Measurements from ENCODE around the gene HK1. TPM values are rescaled to one million over a fixed set of nuclear protein-coding genes. Genes with fewer than 3 reads are reported as not detected.
"Not testable (repeated sequence)": the region's sequence is repeated elsewhere in the genome, so short reads cannot be mapped to it uniquely, and the experiment has no call there.

The HK1 gene
- total RNA-seq, 1 experiment from 2014 or later, result 140 TPM

DNA sequence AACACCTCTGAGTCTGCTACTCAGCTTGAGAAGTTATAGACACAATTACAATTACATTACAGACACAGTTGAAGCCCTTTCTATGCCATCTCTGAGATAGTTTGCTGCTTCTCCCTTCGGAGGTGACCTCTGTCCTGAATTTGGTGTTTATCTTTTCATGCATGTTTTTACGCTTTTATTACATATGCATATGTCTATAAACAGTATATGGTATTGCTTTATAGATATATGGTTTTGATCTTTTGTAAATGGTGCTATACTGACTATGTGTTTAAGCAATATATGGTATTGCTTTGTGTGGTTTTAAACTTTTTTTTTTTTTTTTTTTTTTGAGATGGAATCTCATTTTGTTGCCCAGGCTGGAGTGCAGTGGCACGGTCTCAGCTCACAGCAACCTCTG is 48.4 kb downstream of the HK1 start:
- DNase-seq, result no peak
- Histone ChIP-seq H3K4me2 (peak overlapping the region; percentile 67), H3K27me3 (ENCODE audit: insufficient read depth, low read depth) (no peaks in the 10 kb centered on the region), H3K4me1 (replicated peaks; ENCODE audit: insufficient read depth) (peaks cover 49% of the 10 kb centered on the region), H3K36me3 (ENCODE audit: low read depth) (peaks cover 15% of the 10 kb centered on the region; the same call in 1 of the 2 replicates), H3K79me2 (ENCODE audit: low read depth) (peaks cover 100% of the 10 kb centered on the region), H3K9me2 (ENCODE audit: insufficient read depth) (no peaks in the 10 kb centered on the region), H3K27ac (peak overlapping the region; percentile 65), H3K4me3 (0 out of 2 replicates have a peak overlapping the region, but pooled peaks have one; percentile 7), H3K9me3 (ENCODE audit: insufficient read depth, low read depth) (no peaks in the 10 kb centered on the region), H4K20me1 (ENCODE audit: insufficient read depth) (peaks cover 4% of the 10 kb centered on the region), H3F3A (ENCODE audit: insufficient read depth, low read depth) (peaks cover 37% of the 10 kb centered on the region), H2AFZ (no peak overlapping the region)
- intact Hi-C loops (cut with micrococcal nuclease; ENCODE audit: unreplicated experiment), result no loop called here
- CTCF ChIA-PET, result no interaction called here
- POLR2A ChIA-PET (ENCODE audit: unreplicated experiment), result interaction anchor here (0.6 kb wide), 1 partner anchor 66 kb away, joined by 3 read pairs; no protein-coding TSS in a partner anchor
- TF ChIP-seq EZH2 (IDR thresholded peaks at IDR 0.05; ENCODE audit: low read depth) (no peak), CTCF (conservative IDR thresholded peaks at IDR 0.05) (no peak)
- BruUV-seq (replicated peaks), result no TSS peak

DNA sequence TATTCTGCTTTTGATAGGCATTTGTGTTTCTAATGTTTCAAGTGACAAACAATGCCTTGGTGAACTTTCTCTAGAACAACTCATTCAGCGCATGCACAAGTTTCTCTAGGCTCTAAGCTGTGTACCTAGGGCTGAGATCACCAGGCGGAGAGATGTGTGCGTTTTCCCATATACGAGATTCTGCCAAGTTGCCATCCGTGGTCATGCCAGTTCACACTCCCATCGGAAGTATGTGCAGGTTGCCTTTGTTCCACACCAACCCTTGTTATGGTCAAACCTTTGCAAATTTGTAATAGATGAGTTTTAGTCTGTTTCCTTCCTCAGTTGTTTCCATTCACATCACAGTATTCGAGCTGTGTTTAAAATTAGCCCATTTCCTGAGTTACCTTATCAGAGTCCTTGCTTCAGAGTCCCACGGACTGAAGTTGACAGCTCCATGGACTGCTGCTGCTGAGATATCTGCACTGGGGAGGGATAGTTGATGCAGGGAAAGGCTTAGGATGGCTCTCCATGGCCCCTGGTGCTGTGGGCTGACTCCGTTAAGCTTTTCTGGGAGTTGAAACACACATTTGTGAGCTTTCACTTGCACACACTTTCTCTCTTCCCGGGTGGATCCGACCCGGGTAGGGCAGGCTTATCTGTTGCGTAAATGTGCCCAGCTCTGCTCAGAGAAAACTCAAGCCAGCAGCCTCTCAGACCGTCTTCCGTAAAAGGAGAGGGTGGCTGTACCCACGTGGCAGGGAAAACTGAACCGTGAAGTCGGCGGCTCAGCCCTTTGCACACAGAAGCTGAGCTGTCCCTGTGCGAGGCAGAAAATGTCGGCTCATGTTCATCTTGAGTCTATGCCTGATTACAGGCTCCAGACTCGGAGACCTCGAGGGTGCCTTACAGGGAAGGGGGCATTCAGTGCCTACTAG is 49.4 kb downstream of the HK1 start:
- no TSS peak for BruUV-seq (replicated peaks)
- H4K20me1 ChIP-seq (ENCODE audit: insufficient read depth), result peaks cover 4% of the 10 kb centered on the region
- peaks cover 17% of the 10 kb centered on the region; the same call in 1 of the 2 replicates for H3K36me3 ChIP-seq (ENCODE audit: low read depth)
- TF ChIP-seq EZH2 (IDR thresholded peaks at IDR 0.05; ENCODE audit: low read depth), result no peak
- DNase-seq, result peak in 1 of 2 experiments; percentile 56
- no peak overlapping the region for H3K4me2 ChIP-seq
- peaks cover 52% of the 10 kb centered on the region for H3K4me1 ChIP-seq (replicated peaks; ENCODE audit: insufficient read depth)
- H3K9me2 ChIP-seq (ENCODE audit: insufficient read depth), result no peaks in the 10 kb centered on the region
- POLR2A ChIA-PET (ENCODE audit: unreplicated experiment), result interaction anchor here (0.6 kb wide), 1 partner anchor 1489 kb away, joined by 4 read pairs; no protein-coding TSS in a partner anchor
- intact Hi-C loops (cut with micrococcal nuclease; ENCODE audit: unreplicated experiment), result loop anchor here (1.0 kb wide), 1 partner anchor 8 kb away; no protein-coding TSS in a partner anchor
- no peaks in the 10 kb centered on the region for H3K9me3 ChIP-seq (ENCODE audit: insufficient read depth, low read depth)
- H3K27me3 ChIP-seq (ENCODE audit: insufficient read depth, low read depth), result no peaks in the 10 kb centered on the region
- H2AFZ ChIP-seq, result no peak overlapping the region
- CTCF ChIA-PET, result no interaction called here
- H3F3A ChIP-seq (ENCODE audit: insufficient read depth, low read depth), result peaks cover 47% of the 10 kb centered on the region
- H3K4me3 ChIP-seq, result no peak overlapping the region
- no peak overlapping the region for H3K27ac ChIP-seq
- peaks cover 100% of the 10 kb centered on the region for H3K79me2 ChIP-seq (ENCODE audit: low read depth)

DNA sequence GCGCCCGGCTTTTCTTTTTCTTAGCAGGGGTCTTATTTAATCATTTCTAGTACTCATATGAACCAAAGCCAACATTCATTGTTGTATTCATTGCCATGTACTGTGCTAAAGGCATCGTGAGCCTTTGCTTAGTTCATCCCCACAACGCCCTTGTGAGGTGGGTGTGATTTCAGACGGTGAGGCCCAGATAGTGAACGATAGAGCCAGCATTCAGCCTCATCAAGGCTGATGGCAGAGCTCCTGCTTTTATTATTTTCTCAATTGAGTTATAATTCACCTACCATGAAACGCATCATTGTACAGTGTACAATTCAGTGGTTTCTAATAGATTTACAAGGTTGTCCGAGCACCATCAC is 50.1 kb downstream of the HK1 start:
- Histone ChIP-seq H3K36me3 (ENCODE audit: low read depth) (peaks cover 17% of the 10 kb centered on the region; the same call in 1 of the 2 replicates), H2AFZ (no peak overlapping the region), H4K20me1 (ENCODE audit: insufficient read depth) (peaks cover 3% of the 10 kb centered on the region; the same call in 1 of the 2 replicates), H3K9me2 (ENCODE audit: insufficient read depth) (no peaks in the 10 kb centered on the region), H3K27ac (no peak overlapping the region), H3F3A (ENCODE audit: insufficient read depth, low read depth) (peaks cover 52% of the 10 kb centered on the region), H3K79me2 (ENCODE audit: low read depth) (peaks cover 96% of the 10 kb centered on the region), H3K4me2 (no peak overlapping the region), H3K27me3 (ENCODE audit: insufficient read depth, low read depth) (no peaks in the 10 kb centered on the region), H3K9me3 (ENCODE audit: insufficient read depth, low read depth) (no peaks in the 10 kb centered on the region), H3K4me3 (no peak overlapping the region), H3K4me1 (replicated peaks; ENCODE audit: insufficient read depth) (peaks cover 58% of the 10 kb centered on the region)
- TF ChIP-seq CTCF (conservative IDR thresholded peaks at IDR 0.05) (no peak), EZH2 (IDR thresholded peaks at IDR 0.05; ENCODE audit: low read depth) (no peak)
- CTCF ChIA-PET, result no interaction called here
- POLR2A ChIA-PET (ENCODE audit: unreplicated experiment), result interaction anchor here (0.6 kb wide), 1 partner anchor 33 kb away, joined by 5 read pairs; no protein-coding TSS in a partner anchor
- no peak for DNase-seq
- intact Hi-C loops (cut with micrococcal nuclease; ENCODE audit: unreplicated experiment), result loop anchor here (1.0 kb wide), 1 partner anchor 9 kb away; no protein-coding TSS in a partner anchor
- BruUV-seq (replicated peaks), result no TSS peak

GRCh38 chr10:69328888-69329287 is 50.6 kb downstream of the HK1 start:
- H3K9me3 ChIP-seq (ENCODE audit: insufficient read depth, low read depth); H3K9me2 ChIP-seq (ENCODE audit: insufficient read depth); H3K27ac ChIP-seq; H3K4me2 ChIP-seq; H3K4me3 ChIP-seq; H2AFZ ChIP-seq; CTCF ChIA-PET; H3K27me3 ChIP-seq (ENCODE audit: insufficient read depth, low read depth); DNase-seq; BruUV-seq (replicated peaks); H4K20me1 ChIP-seq (ENCODE audit: insufficient read depth): not testable (repeated sequence)
- intact Hi-C loops (cut with micrococcal nuclease; ENCODE audit: unreplicated experiment), result loop anchor here (1.0 kb wide), 1 partner anchor 10 kb away; no protein-coding TSS in a partner anchor
- H3K36me3 ChIP-seq (ENCODE audit: low read depth), result peaks cover 17% of the 10 kb centered on the region; the same call in 1 of the 2 replicates
- peaks cover 55% of the 10 kb centered on the region for H3F3A ChIP-seq (ENCODE audit: insufficient read depth, low read depth)
- POLR2A ChIA-PET (ENCODE audit: unreplicated experiment), result interaction anchor here (0.6 kb wide), 1 partner anchor 33 kb away, joined by 5 read pairs; no protein-coding TSS in a partner anchor
- peaks cover 95% of the 10 kb centered on the region for H3K79me2 ChIP-seq (ENCODE audit: low read depth)
- H3K4me1 ChIP-seq (replicated peaks; ENCODE audit: insufficient read depth), result peaks cover 63% of the 10 kb centered on the region
